Activated CD4-positive, alpha-beta T cell treated with anti-CD3 and anti-CD28 coated beads, Interleukin-2, amount 10 ng/mL, durations not matched to agents 7 days and 5 days (primary cell): Measurements from ENCODE around the gene CACNA1A. TPM values are rescaled to one million over a fixed set of nuclear protein-coding genes. Genes with fewer than 3 reads are reported as not detected.

ENCODE experiments used
- CTCF ChIA-PET: fragments of 350-600 bp; sonication (Branson Sonifier 250); formaldehyde crosslinking; loops from one replicate; lab custom pipeline; 2021; ENCODE audit warnings: antibody characterized with exemption; lab: Charles Lee
- POLR2A ChIA-PET: fragments of 350-600 bp; sonication (Branson Sonifier 250); formaldehyde crosslinking; loops from one replicate; lab custom pipeline; 2021; ENCODE audit warnings: antibody characterized with exemption; lab: Charles Lee
- DNase-seq: peaks from one replicate; pipeline ENCODE4 v3.0.0-alpha.2; 2020
- H3K27ac Mint-ChIP-seq: one replicate; pipeline ENCODE4 v1.8.0; 2021; ENCODE audit warnings: mild to moderate bottlenecking, moderate library complexity, mixed read lengths
- H3K27me3 Mint-ChIP-seq: one replicate; pipeline ENCODE4 v1.8.0; 2021; ENCODE audit warnings: mixed read lengths
- H3K36me3 Mint-ChIP-seq: one replicate; pipeline ENCODE4 v1.8.0; 2021; ENCODE audit warnings: low read depth, mixed read lengths
- H3K4me1 Mint-ChIP-seq: one replicate; pipeline ENCODE4 v1.8.0; 2021; ENCODE audit warnings: mixed read lengths
- H3K4me3 Mint-ChIP-seq: one replicate; pipeline ENCODE4 v1.8.0; 2021; ENCODE audit warnings: mild to moderate bottlenecking, moderate library complexity, mixed read lengths
- H3K9me3 Mint-ChIP-seq: one replicate; pipeline ENCODE4 v1.8.0; 2021; ENCODE audit warnings: mixed read lengths
- total RNA-seq, 2 experiments: library from RNA; stranded (reverse); gene quantifications; one replicate each; pipeline ENCODE4 v1.2.3, GENCODE V29; 2021

Gene CACNA1A
- total RNA-seq, 2 experiments from 2014 or later: 0.82 to 1.3 TPM

- CTCF ChIA-PET: no interaction called here
- Mint-ChIP-seq H3K9me3 (no peaks in the 10 kb centered on the region), H3K4me1 (peaks cover 1% of the 10 kb centered on the region), H3K27me3 (peaks cover 5% of the 10 kb centered on the region), H3K4me3 (no peak overlapping the region), H3K36me3 (no peaks in the 10 kb centered on the region), H3K27ac (no peak overlapping the region)
- POLR2A ChIA-PET: no interaction called here
- no peak for DNase-seq
Observed at GRCh38 chr19:13284929-13285928, 221.1 kb downstream of the CACNA1A start.

GRCh38 chr19:13283871-13284270 lies 222.4 kb downstream of the CACNA1A start:
- Mint-ChIP-seq H3K27ac (no peak overlapping the region), H3K9me3 (no peaks in the 10 kb centered on the region), H3K36me3 (no peaks in the 10 kb centered on the region), H3K4me1 (peaks cover 1% of the 10 kb centered on the region), H3K4me3 (no peak overlapping the region), H3K27me3 (peaks cover 5% of the 10 kb centered on the region)
- DNase-seq: no peak
- ChIA-PET CTCF (no interaction called here), POLR2A (no interaction called here)

GRCh38 chr19:13282486-13283065 lies 223.7 kb downstream of the CACNA1A start:
- Mint-ChIP-seq H3K27me3 (peaks cover 5% of the 10 kb centered on the region), H3K4me3 (no peak overlapping the region), H3K4me1 (peaks cover 13% of the 10 kb centered on the region), H3K36me3 (no peaks in the 10 kb centered on the region), H3K9me3 (no peaks in the 10 kb centered on the region), H3K27ac (no peak overlapping the region)
- POLR2A ChIA-PET: no interaction called here
- DNase-seq: no peak
- CTCF ChIA-PET: no interaction called here

- ChIA-PET CTCF (interaction anchor here (0.9 to 1.6 kb wide), 2 partner anchors 25 to 298 kb away, joined by 4 read pairs; no protein-coding TSS in a partner anchor), POLR2A (no interaction called here)
- no peak for DNase-seq
- peaks cover 5% of the 10 kb centered on the region for H3K27me3 Mint-ChIP-seq
- H3K9me3 Mint-ChIP-seq: no peaks in the 10 kb centered on the region
- H3K36me3 Mint-ChIP-seq: no peaks in the 10 kb centered on the region
- H3K27ac Mint-ChIP-seq: no peak overlapping the region
- H3K4me1 Mint-ChIP-seq: peaks cover 21% of the 10 kb centered on the region
- H3K4me3 Mint-ChIP-seq: no peak overlapping the region
Observed at GRCh38 chr19:13281567-13282291, 224.6 kb downstream of the CACNA1A start.

- ChIA-PET POLR2A (no interaction called here), CTCF (interaction anchor here (0.5 to 2.2 kb wide), 16 partner anchors 8 to 622 kb away, joined by 3 to 14 read pairs (median 3); no protein-coding TSS in a partner anchor)
- Mint-ChIP-seq H3K9me3 (no peaks in the 10 kb centered on the region), H3K4me3 (peak overlapping the region; percentile 55), H3K4me1 (peaks cover 25% of the 10 kb centered on the region), H3K36me3 (no peaks in the 10 kb centered on the region), H3K27me3 (peaks cover 5% of the 10 kb centered on the region), H3K27ac (peak overlapping the region; percentile 95)
- DNase-seq: peak; percentile 85
Observed at GRCh38 chr19:13277104-13277809, 229.0 kb downstream of the CACNA1A start.

GRCh38 chr19:13275016-13275722 lies 231.1 kb downstream of the CACNA1A start:
- POLR2A ChIA-PET: no interaction called here
- Mint-ChIP-seq H3K27me3 (peaks cover 2% of the 10 kb centered on the region), H3K4me3 (no peak overlapping the region), H3K4me1 (peaks cover 23% of the 10 kb centered on the region), H3K27ac (no peak overlapping the region), H3K36me3 (no peaks in the 10 kb centered on the region), H3K9me3 (peaks cover 2% of the 10 kb centered on the region)
- DNase-seq: no peak
- CTCF ChIA-PET: interaction anchor here (0.7 to 0.9 kb wide), 2 partner anchors 11 to 597 kb away, joined by 3 read pairs; no protein-coding TSS in a partner anchor

- DNase-seq: no peak
- no peak overlapping the region for H3K27ac Mint-ChIP-seq
- peaks cover 2% of the 10 kb centered on the region for H3K9me3 Mint-ChIP-seq
- H3K36me3 Mint-ChIP-seq: no peaks in the 10 kb centered on the region
- CTCF ChIA-PET: interaction anchor here (0.6 to 1.2 kb wide), 2 partner anchors 102 to 1225 kb away, joined by 4 read pairs; no protein-coding TSS in a partner anchor
- POLR2A ChIA-PET: no interaction called here
- H3K27me3 Mint-ChIP-seq: peaks cover 2% of the 10 kb centered on the region
- no peak overlapping the region for H3K4me3 Mint-ChIP-seq
- H3K4me1 Mint-ChIP-seq: no peaks in the 10 kb centered on the region
Observed at GRCh38 chr19:13270514-13271105, 235.7 kb downstream of the CACNA1A start.

GRCh38 chr19:13269348-13269747 lies 236.9 kb downstream of the CACNA1A start:
- Mint-ChIP-seq H3K36me3 (no peaks in the 10 kb centered on the region), H3K27me3 (peaks cover 9% of the 10 kb centered on the region), H3K4me1 (no peaks in the 10 kb centered on the region), H3K4me3 (no peak overlapping the region), H3K27ac (no peak overlapping the region), H3K9me3 (peaks cover 2% of the 10 kb centered on the region)
- ChIA-PET CTCF (interaction anchor here (1.1 kb wide), 1 partner anchor 9 kb away, joined by 3 read pairs; no protein-coding TSS in a partner anchor), POLR2A (no interaction called here)
- no peak for DNase-seq

GRCh38 chr19:13267889-13268288 lies 238.4 kb downstream of the CACNA1A start:
- ChIA-PET POLR2A (no interaction called here), CTCF (no interaction called here)
- Mint-ChIP-seq H3K27me3 (peaks cover 13% of the 10 kb centered on the region), H3K9me3 (peaks cover 2% of the 10 kb centered on the region), H3K27ac (no peak overlapping the region), H3K4me1 (no peaks in the 10 kb centered on the region), H3K36me3 (no peaks in the 10 kb centered on the region), H3K4me3 (no peak overlapping the region)
- DNase-seq: no peak

- POLR2A ChIA-PET: no interaction called here
Observed at GRCh38 chr19:13267131-13267530, 239.1 kb downstream of the CACNA1A start.

GRCh38 chr19:13262450-13262849 lies 243.8 kb downstream of the CACNA1A start:
- DNase-seq: peak; percentile 28
- Mint-ChIP-seq H3K36me3 (no peaks in the 10 kb centered on the region), H3K4me3 (no peak overlapping the region), H3K27me3 (peaks cover 21% of the 10 kb centered on the region), H3K4me1 (peaks cover 13% of the 10 kb centered on the region), H3K9me3 (no peaks in the 10 kb centered on the region), H3K27ac (no peak overlapping the region)
- ChIA-PET POLR2A (interaction anchor here (0.7 kb wide), 1 partner anchor 299 kb away, joined by 3 read pairs; no protein-coding TSS in a partner anchor), CTCF (interaction anchor here (0.7 to 3.2 kb wide), 6 partner anchors 9 to 352 kb away, joined by 3 to 18 read pairs (median 4); no protein-coding TSS in a partner anchor)

More at GRCh38 chr19:13267131-13267530, 239.1 kb downstream of the CACNA1A start:
- Mint-ChIP-seq H3K27me3 (peaks cover 15% of the 10 kb centered on the region), H3K9me3 (peaks cover 2% of the 10 kb centered on the region), H3K4me1 (peaks cover 5% of the 10 kb centered on the region), H3K36me3 (no peaks in the 10 kb centered on the region), H3K4me3 (no peak overlapping the region), H3K27ac (no peak overlapping the region)
- DNase-seq: no peak
- CTCF ChIA-PET: no interaction called here
